ENCODE data around the gene SLC22A31. TPM values are rescaled to one million over a fixed set of nuclear protein-coding genes. Genes with fewer than 3 reads are reported as not detected.

Gene SLC22A31
- polyA plus RNA-seq, 1 donor, result 3.9 TPM

DNA sequence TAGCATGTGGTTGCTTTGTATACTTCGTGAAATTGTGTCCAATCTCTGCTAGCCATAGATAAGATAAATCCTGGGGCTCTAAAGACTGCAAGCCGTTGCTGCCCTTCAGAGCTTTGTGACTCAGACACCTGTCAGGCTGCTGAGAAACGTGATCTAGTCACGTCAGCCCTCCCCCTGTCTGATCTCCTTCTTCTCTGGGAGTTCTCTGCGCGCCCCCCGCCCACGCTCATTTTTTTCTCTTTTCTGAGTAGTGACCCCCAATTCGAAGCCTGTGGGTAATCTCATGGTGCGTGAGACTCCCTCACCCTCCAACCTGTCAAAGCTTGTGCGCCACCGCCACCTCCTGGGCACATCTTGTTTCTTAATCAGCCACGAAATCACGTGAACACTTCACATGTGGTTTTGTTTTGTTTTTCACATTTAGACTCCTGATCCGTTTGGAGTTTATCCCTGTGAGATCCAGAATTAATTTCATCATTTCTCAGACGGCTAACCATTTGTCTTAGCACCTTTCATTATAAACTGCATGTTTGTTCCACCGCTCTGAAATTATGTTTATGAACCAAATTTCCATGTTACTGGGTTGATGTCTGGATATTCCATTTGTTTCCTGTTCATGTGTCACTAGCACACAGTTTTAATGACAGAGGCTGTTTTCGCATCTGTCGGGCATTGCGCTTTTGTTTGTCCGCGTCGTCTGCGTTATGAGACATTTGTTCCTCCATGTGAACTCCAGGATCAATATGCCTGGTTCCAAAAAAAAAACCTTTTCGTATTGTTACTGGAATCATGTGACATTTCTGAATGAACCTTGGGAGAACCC is 16.2 kb upstream of the SLC22A31 start:
- peak; percentile 59 for DNase-seq (ENCODE audit: low read depth)

DNA sequence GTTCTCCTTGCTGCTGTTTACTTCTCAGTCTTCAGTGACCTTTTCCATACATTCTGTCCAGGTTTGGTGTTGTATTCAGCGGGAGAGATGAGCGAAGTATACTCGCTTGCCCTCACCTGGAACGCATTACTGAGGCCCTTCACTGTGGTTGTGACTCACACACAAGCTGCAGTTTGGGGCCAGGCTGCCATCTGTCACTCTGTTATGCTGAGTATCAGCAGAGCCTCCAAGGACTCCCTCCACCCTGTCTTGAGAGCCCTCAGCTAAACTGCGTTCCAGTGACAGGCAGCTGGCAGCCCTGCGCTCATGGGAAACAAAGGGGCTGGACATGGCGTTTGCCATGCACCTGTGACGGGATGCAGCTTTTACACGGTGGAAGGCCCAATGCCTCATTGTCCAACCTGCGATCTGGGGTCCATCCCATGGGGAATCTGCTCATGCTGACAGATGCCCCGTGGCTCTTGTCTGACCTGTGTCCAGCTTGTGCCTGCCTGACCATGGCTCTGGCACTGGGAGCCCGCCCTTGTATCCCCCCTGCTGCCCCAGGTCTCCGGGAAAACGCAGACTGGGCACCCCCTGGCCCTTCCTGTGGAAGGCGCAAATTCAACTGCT is 10.7 kb upstream of the SLC22A31 start:
- DNase-seq (ENCODE audit: low read depth), result no peak

DNA sequence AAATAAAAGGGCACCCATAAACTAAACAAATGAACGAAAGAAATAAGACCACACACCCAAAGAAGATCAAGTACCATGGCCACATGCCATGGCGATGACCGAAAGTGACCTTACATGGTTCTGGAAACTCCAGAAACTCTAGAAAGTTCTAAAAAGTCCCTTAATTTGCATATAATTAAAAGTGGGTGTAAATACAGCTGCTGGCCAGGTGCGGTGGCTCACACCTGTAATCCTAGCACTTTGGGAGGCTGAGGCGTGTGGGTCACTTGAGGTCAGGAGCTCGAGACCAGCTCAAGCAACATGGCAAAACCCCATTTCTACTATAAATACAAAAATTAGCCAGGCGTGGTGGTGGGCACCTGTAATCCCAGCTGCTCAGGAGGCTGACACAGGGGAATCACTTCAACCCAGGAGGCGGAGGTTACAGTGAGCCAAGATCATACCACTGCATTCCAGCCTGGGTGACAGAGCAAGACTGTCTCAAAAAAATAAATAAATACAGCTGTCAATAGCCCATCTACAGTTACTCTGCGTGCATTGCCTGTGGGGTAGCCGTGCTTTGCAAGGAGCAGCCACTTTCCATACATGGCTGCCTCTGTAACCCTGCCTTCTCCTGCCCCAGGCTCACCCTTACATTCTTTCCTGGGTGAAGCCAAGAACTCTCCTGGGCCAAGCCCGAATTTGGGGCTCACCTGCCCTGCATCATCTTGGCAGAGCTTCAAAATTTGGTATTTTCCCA is 10.0 kb upstream of the SLC22A31 start:
- DNase-seq (ENCODE audit: low read depth), result no peak

DNA sequence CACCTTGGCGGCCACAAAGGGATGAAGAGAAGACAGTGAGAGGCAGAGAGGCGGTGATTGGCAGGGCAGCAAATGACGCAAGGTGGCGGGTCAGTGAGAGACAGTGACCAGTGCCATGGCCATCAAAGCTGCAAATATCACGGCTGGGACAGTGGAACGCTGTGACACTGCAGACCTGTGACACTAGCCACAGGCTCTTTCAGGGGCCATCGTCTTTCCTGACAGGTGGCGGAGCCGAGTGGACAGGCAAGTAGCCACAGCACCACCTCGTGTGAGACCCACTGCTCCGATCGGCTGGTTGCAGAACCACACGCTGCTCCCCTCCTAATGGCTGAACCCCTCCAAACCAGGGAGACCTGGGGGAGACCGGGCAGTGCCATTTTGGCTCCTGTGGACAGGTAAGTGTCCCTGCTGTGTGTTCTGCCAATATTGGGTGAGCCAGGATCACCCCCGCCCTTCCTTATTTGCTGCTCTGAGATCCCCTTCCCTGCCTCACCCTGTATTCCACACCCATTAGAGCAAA is 9.2 kb upstream of the SLC22A31 start:
- no peak for DNase-seq (ENCODE audit: low read depth)

DNA sequence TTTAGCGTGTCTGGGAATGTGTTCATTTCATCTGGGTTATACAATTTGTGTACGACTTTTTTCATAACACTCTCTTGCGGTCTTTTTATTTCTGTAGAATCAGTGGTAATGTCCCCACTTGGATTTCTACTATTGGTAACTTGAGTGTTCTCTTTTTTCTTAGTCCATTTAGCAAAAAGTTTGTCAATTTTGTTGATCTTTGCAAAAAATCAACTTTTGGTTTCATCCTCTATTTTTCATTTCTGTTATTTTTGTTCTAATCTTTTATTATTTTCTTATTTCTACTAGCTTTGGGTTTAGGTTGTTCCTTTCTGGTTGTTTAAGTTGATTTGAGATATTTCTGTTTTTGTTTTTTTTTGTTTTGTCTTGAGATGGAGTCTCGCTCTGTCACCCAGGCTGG is 7.7 kb upstream of the SLC22A31 start:
- DNase-seq (ENCODE audit: low read depth), result no peak

DNA sequence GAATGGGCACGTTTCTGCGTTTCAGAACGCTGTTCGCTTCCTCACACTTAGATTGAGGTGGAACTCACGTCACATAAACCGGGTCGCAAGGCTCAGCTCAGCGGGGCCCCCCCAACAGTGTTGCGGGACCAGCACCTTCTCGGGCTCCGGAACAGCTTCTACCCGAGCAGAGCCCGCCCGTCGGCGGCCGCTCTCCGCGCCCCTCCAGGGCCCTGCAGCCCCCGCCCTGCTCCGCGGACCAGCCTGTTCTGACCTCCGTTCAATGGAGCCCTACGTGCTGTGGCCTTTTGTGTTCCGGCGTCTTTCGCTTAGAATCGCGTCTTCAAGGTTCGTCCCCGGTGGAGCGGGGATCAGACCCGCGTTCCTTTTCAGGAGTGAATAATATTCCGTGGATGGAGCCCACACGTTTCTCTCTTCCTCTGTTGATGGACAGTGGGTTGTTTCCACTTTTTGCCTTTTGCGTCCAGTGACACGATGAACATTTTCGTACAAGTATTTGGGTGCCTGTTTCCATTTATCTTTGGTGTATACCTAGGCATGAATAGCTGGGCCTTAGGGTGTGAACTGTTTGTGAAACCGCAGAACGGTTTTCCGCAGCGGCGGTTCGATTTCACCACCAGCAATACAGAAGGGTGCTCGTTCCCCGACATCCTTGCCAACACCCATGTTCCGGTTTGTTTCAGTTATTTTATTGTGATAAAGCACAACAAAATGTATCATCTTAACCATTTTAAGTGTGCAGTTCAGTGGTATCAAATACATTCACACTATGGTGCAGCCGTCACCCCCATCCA is 2.3 kb upstream of the SLC22A31 start:
- DNase-seq (ENCODE audit: low read depth), result no peak

DNA sequence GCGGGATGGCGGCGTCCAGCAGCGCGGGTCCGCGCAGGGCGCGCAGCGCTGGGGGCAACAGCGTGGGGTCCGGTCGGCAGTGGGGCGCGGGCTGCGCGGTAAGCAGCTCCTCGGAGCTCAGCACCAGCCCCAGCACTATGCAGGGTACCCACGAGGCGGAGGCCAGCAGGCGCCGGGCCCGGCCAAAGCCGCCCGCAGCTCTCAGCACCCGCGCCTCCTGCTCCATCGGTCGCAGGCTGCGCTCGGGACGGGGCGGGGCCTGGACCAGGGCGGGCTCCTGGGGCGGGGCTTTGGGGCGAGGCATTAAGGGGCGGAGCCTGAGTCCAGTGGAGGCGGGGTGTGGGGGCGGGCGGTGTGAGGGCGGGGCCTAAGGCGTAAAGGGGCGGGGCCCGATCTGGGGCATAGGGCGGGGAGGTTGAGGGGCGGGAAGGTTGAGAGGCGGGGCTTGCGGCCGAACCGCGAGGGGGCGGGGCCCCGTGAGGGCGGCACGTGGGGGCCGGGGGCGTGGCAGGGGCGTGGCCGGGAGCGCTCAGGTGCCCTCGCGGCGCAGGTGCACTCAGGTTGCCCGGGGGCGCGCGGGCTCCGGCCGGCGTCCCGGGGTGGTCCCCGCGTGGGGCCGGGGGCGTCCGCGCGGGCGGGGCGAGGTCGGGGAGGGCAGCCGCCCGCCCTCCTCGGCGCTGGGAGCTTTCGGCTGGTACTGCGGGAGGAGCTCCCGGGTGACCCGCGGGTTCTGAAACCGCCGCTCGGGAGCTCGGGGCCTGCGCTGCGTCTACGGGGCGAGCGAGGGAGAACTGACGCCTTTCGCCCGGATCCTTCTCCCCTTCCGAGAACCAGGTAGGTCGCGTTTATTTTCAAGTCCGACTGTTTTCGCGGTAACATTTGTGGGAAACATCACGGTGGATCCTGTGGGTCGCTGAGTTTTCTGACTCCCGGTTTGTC is 1.4 kb upstream of the SLC22A31 start:
- DNase-seq (ENCODE audit: low read depth), result no peak

DNA sequence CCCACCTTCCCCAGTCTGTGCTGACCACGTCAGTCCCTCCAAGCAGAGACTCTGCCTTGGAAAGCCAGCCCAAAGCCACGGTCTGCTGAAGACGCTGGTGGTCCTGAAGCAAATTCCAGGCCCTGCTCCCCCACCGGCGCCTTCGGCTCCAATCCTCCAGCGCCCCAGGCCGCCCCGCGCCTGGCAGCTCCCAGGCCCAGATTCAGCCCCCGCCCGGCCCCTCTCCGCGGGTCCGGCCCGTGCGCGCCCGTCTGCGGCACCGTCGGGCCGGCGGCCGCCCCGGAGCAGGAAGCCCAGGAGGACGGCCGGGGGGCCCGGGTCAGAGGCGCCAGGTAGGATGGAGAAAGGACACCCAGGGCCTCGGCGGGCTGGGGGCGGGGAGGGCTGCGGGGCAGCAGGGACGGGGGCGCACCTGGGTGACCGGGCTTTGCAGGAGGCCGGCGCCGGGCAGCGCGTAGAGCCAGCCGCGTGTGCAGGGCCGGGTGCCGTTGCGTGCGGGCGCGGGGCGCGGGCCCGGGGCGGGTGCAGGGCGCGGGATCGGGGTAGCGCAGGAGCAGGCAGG is 594 bp upstream of the SLC22A31 start:
- no peak for DNase-seq (ENCODE audit: low read depth)

DNA sequence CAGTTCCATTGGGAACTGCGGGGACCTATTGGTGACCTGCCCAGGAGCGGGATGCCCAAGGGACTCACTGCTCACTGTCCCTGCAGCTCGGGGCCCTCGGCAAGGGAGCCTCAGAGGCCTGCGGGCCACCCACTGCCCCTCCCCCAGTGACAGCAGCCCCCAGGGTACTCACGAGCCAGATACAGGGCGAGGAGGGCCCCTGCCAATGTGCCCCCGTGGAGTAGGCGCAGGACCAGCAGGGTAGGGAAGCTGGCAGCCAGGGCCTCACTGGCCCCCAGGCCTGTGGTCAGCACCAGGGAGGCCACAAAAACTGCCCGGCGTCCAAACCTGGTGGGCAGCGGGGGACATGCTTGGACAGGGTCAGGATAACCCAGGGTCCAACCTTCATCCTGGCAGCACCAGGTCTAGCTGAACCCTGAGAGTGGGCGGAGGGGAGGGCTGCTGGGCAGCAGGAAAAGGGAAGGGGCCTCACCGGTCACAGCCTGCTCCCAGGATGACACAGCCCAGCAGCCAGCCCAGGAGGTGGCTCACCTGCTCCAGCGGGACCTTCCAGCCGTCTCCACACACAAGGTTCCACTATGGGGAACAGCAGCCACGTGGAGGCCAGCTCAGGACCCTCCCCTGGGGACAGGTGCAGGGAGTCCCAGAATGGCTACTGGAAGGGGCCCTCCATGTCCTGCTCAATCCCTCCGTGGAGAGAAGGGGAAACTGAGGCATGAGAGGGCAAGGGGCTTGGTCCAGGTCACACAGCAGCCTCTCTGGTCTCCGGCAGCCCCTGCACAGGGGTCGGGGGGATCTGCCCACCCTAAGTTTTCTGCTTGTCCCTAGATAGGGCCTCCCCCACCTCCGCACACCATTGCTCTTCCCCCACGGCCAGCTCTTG is 855 bp downstream of the SLC22A31 start:
- DNase-seq (ENCODE audit: low read depth), result no peak

DNA sequence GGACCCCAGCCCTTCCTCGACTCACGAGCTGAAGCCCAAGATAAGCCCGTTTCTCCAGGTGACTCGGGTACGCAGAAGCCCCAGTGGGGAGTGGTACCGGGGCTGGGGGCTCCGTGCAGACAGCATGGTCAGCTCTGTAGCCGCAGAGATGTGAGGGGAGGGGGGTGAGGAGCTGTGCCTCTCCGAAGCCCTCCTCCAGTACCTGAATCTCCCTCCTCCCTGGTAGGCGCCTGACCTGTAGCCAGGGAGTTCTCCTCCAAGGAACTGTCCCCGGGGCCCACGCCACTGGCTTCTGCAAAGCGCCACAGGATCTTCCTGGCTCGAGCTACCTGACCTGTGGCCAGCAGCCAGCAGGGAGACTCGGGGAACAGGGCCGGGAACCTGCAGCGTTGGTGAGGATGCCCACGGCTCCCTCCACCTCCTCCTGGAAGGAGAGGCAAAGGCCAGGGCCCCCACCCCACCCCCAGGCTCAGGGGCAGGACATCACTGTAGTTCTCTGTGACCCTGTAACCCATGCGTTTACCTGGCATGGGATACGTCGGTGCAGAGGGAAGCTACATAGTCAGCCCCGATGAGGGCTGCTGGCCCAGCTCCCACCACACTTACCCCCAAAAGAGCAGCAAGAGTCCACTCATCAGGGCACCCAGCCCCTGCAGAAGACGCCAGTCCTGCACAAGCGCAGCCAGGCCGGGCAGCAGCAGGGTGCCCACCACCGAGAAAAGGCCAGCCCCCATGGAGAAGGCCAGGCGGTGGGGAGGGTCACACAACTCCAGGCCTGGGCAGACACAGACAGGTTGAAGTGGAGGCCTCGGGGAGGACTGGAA is 1.7 kb downstream of the SLC22A31 start:
- no peak for DNase-seq (ENCODE audit: low read depth)

DNA sequence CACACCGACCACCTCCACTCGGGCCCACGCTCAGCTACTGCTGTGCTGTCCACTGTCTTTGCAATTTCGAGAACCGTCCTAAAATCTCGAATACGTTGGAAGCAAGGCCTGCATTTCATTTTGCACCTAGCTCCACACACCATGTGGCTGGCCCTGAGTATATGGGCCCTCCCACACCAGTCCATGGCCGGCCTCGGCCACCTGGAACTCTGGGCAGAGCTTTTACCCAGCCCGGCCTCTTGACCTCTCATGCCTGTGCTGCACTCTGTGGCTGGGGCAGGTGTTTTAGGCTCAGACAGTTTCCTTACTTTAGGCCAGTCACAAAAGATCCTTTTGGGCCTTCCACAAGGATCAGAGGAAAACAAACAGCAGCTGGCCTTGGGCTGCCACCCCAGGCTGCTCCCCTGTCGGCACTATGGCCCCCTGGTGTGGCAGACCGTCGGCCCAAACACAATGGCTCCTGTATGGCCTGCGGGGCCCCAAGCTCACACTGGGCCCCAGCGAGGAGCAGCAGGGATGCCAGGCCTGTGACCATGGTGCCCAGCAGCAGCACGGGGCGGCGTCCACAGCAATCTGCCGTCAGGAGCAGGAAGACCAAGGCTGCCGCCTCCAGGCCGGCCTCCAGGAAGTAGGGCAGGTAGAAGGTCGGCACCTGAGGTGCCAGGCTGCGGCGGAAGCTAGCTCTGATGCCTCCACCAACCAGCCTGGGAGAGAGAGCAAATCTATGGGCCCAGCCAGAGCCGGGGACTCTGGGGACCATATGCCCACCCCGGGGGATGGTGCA is 2.5 kb downstream of the SLC22A31 start:
- DNase-seq (ENCODE audit: low read depth), result no peak

DNA sequence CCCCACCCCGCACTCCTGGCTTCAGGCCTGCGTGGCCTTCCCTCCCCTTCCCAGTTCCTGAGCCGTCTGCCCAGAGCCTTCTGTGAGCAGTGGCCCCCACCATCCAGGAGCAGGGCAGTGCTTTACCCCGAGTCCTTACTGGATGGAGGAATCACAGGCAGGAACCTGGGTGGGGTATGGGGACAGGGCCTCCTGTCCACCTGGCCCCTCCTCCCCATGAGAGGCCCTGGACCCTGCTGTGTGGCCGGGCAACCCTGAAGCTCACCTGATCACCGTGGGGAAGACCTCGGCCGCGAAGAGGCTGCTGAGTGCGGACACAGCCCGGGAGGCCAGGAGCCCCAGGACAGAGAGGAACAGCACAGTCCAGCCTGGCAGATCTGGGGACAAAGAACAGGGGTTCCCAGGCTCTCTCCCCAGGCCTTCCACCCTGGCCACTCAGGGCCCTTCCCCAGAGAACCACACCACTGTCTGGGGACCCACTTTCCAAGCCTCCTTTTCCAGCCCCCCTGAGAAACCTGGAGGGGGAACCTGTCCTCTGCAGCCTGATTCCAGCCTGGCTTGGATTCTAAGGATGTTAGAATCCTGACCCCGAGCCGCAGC is 3.2 kb downstream of the SLC22A31 start:
- DNase-seq (ENCODE audit: low read depth), result no peak

DNA sequence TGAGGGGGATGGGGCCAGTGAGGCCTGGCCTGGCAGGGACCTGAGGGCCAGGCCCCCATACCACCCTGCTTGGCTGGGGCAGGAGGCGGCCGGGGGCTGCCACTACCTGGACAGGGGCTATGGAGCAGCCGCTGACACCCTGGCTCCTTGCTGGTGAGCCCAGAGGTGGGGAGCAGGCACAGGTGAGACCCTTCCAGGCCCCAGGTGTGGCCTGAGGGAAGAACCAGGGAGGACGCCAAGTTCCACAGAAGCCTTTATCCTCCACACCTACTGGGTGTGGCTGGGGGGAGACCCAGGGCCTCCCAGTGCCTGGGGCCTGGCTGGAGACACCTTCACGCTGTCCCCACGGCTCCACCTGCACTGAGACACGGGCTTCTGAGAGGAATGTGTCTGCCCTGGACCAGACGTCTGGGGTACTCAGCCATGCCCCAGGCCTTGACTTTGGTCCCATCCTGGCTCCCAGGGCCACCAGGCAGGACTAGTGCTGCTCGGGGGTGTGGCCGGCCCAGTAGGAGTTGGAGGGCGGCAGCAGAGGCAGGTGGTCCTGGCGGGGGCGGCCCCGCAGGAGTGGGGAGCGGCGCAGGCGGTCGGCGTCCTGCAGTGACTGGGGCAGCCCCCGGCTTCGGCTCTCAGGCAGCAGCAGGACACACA is 4.7 kb downstream of the SLC22A31 start:
- no peak for DNase-seq (ENCODE audit: low read depth)

DNA sequence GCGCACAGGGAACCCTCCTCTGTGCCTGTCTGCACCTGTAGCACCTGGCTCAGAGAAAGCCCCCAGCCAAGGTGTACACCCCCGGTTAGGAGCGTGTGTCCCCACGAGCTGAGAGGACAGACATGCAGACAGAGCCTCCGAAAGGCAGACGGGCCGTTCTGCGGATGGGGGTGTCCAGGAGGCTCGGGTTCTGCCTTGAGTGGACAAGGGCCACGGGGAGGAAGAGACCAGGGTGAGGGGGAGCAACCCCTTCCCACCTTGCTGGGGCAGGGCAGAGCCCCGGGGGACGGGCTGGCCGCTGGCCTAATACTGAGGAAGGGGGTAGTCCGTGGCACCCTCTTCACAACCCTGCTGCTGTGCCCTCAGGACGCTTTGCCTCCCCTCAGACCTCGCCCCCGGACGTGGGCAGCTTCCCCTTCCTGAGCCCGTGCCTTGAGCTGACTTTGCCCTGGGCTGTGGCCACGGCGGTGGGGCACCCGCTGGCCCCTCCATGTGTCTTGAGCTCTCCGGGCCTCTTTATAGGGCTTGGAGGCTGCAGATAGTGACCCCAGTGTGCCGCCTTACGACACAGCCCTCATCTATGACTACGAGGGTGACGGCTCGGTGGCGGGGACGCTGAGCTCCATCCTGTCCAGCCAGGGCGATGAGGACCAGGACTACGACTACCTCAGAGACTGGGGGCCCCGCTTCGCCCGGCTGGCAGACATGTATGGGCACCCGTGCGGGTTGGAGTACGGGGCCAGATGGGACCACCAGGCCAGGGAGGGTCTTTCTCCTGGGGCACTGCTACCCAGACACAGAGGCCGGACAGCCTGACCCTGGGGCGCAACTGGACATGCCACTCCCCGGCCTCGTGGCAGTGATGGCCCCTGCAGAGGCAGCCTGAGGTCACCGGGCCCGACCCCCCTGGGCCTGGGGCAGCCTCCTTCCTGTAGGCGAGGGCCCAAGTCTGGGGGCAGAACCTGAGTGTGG is 5.7 kb downstream of the SLC22A31 start:
- DNase-seq (ENCODE audit: low read depth), result no peak

DNA sequence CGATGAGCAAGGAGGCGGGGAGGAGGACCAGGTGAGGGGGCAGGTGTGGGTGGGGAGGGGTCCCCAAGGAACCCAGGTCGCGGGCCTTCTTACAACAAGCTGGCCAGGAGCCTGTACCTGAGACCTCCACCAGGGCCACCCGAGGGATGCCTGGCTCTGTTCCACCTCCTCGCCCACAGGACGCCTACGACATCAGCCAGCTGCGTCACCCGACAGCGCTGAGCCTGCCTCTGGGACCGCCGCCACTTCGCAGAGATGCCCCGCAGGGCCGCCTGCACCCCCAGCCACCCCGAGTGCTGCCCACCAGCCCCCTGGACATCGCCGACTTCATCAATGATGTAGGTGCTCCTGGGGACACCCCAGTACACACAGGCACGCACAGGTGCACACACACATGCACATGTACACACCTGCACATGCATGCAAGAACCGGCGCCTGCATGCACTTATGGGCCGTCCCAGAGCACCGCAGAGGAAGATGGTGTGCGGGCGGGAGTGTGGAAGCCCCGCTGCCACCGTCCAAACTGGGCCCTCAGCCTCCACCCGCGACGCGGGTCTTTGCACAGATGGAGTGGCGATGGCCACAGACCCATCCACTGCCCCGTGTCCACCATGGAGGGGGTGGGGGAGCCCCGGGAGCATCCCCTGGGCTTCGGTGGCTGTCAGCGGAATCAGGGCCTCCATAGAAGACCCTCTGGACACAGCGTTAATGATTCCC is 6.6 kb downstream of the SLC22A31 start:
- DNase-seq (ENCODE audit: low read depth), result no peak

Measured in forelimb muscle (tissue), 1 donor.